Right lobe of liver (tissue), 4 donors: ENCODE results near the gene HIGD2A.

Experiments used
- POLR2A ChIP-seq: fragments of 450-650 bp; IDR thresholded peaks from one replicate; pipeline ENCODE4 v1.6.1; 2017; ENCODE audit warnings: antibody characterized with exemption, mild to moderate bottlenecking
- TF ChIP-seq, protein P1 (sequence below), 4 donors: fragments of 200-600 bp in 3 of 4; fragments of 450-650 bp in 1 of 4; IDR thresholded peaks; one replicate each; pipeline versions ENCODE4 v1.5.1 to v1.8.0; 2016 to 2022; ENCODE audit warnings: antibody characterized with exemption in 4 of 4, mild to moderate bottlenecking in 2 of 4
- donor health status: DM: no; HTN: no; CAD: no.
- donor health status: DM: no; HTN: no; CAD: no.
- donor health status: DM: no; HTN: yes; CAD: no.

GRCh38 chr5:176413709-176414191 lies 25.2 kb downstream of the HIGD2A start:
- TF ChIP-seq, protein P1, sequence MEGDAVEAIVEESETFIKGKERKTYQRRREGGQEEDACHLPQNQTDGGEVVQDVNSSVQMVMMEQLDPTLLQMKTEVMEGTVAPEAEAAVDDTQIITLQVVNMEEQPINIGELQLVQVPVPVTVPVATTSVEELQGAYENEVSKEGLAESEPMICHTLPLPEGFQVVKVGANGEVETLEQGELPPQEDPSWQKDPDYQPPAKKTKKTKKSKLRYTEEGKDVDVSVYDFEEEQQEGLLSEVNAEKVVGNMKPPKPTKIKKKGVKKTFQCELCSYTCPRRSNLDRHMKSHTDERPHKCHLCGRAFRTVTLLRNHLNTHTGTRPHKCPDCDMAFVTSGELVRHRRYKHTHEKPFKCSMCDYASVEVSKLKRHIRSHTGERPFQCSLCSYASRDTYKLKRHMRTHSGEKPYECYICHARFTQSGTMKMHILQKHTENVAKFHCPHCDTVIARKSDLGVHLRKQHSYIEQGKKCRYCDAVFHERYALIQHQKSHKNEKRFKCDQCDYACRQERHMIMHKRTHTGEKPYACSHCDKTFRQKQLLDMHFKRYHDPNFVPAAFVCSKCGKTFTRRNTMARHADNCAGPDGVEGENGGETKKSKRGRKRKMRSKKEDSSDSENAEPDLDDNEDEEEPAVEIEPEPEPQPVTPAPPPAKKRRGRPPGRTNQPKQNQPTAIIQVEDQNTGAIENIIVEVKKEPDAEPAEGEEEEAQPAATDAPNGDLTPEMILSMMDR (IDR thresholded peaks at IDR 0.05), result no peak
- TF ChIP-seq POLR2A, result no peak
